A549 (cell line): Measurements from ENCODE around the gene GALC.

Experiments used
- BCL3 ChIP-seq: fragments of >200 bp; sonication (Bioruptor Twin); formaldehyde crosslinking; IDR thresholded peaks from 3 replicates; pipeline ENCODE4 v1.6.1; 2016
- CHD2 ChIP-seq: fragments of 150-350 bp; IDR thresholded peaks from 2 replicates; pipeline ENCODE4 v1.6.1; 2014; ENCODE audit warnings: low read length; ENCODE audit not compliant: partially characterized antibody
- CHD4 ChIP-seq: fragments of 200-600 bp; sonication (generic); IDR thresholded peaks from 2 replicates; pipeline ENCODE4 v1.6.1; 2016; ENCODE audit warnings: antibody characterized with exemption, mild to moderate bottlenecking, borderline replicate concordance
- EHF ChIP-seq: fragments of 250-450 bp; sonication (Bioruptor Pico); IDR thresholded peaks from 2 replicates; pipeline ENCODE4 v1.5.0; 2020; ENCODE audit warnings: mild to moderate bottlenecking
- HDAC2 ChIP-seq: fragments of 200-600 bp; sonication (generic); IDR thresholded peaks from 2 replicates; pipeline ENCODE4 v1.6.1; 2016
- JUN ChIP-seq, 2 experiments: fragments of >200 bp; sonication (Bioruptor Twin); formaldehyde crosslinking; IDR thresholded peaks; 2 replicates in 1 of 2; 3 replicates in 1 of 2; pipeline ENCODE4 v1.6.1; 2016 to 2017
- KDM5A ChIP-seq: fragments of 200-600 bp; sonication (generic); IDR thresholded peaks from 2 replicates; pipeline ENCODE4 v1.6.1; 2016; ENCODE audit warnings: antibody characterized with exemption, mild to moderate bottlenecking
- POLR2AphosphoS2 ChIP-seq: conservative IDR thresholded peaks from 2 replicates; pipeline ENCODE4 v1.6.1; 2012; ENCODE audit warnings: low read length, improper control_type of control experiment, inconsistent platforms
- ZFP36 ChIP-seq: fragments of 450-650 bp; IDR thresholded peaks from 2 replicates; pipeline ENCODE4 v1.6.1; 2014; ENCODE audit warnings: borderline replicate concordance; ENCODE audit not compliant: partially characterized antibody
- TF ChIP-seq, protein P1 (sequence below): fragments of >200 bp; sonication (Bioruptor Twin); formaldehyde crosslinking; IDR thresholded peaks from 3 replicates; pipeline ENCODE4 v1.5.1; 2016
- TF ChIP-seq, protein P2 (sequence below): fragments of 150-350 bp; IDR thresholded peaks from 2 replicates; pipeline ENCODE4 v1.6.1; 2014; ENCODE audit warnings: low read depth, mild to moderate bottlenecking, low read length

DNA sequence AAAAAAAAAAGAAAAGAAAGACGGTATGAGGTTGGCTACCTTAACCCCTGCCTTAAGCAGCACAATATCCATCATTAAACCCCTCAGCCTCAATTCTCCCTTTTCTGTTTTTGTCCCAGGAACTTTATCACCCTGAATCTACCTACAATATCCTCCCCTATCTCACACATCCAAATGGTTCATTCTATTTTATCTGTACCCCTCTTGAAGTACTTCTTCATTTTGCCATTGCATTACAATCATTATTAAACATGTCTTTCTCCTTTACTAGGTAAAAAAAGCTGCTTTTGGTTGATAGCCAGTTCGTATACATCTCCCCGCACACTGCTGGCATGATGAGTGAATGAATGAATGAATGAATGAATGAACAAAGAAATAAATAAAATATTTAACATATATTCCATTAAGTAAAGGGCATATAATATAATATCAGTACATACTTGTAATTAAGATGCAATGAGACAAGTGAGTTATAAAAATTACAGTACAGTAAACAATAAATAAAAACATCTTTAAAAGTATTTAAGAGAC lies 11.6 kb upstream of the GALC start:
- TF ChIP-seq KDM5A (no peak), ZFP36 (no peak), HDAC2 (no peak), CHD4 (no peak), EHF (CRISPR knock-in tag) (no peak), POLR2AphosphoS2 (no peak), CHD2 (no peak), BCL3 (no peak), JUN (IDR thresholded peaks at IDR 0.05) (no peak)
- TF ChIP-seq, protein P1, sequence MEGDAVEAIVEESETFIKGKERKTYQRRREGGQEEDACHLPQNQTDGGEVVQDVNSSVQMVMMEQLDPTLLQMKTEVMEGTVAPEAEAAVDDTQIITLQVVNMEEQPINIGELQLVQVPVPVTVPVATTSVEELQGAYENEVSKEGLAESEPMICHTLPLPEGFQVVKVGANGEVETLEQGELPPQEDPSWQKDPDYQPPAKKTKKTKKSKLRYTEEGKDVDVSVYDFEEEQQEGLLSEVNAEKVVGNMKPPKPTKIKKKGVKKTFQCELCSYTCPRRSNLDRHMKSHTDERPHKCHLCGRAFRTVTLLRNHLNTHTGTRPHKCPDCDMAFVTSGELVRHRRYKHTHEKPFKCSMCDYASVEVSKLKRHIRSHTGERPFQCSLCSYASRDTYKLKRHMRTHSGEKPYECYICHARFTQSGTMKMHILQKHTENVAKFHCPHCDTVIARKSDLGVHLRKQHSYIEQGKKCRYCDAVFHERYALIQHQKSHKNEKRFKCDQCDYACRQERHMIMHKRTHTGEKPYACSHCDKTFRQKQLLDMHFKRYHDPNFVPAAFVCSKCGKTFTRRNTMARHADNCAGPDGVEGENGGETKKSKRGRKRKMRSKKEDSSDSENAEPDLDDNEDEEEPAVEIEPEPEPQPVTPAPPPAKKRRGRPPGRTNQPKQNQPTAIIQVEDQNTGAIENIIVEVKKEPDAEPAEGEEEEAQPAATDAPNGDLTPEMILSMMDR = no peak
- TF ChIP-seq, protein P2, sequence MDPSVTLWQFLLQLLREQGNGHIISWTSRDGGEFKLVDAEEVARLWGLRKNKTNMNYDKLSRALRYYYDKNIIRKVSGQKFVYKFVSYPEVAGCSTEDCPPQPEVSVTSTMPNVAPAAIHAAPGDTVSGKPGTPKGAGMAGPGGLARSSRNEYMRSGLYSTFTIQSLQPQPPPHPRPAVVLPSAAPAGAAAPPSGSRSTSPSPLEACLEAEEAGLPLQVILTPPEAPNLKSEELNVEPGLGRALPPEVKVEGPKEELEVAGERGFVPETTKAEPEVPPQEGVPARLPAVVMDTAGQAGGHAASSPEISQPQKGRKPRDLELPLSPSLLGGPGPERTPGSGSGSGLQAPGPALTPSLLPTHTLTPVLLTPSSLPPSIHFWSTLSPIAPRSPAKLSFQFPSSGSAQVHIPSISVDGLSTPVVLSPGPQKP = no peak
